DND-41 (cell line): Measurements from ENCODE around the gene KCNMA1.

Experiments
- CTCF ChIP-seq: IDR thresholded peaks from 2 replicates; pipeline ENCODE4 v1.5.1; 2012; ENCODE audit warnings: borderline replicate concordance, low read length, moderate library complexity, mild to moderate bottlenecking; ENCODE audit not compliant: poor library complexity, severe bottlenecking; ENCODE audit errors: extremely low read depth
- EZH2 ChIP-seq: IDR thresholded peaks from 3 replicates; pipeline ENCODE4 v1.6.1; 2012; ENCODE audit warnings: borderline replicate concordance, low read depth, mild to moderate bottlenecking, moderate library complexity, low read length, inconsistent platforms; ENCODE audit not compliant: severe bottlenecking

DNA sequence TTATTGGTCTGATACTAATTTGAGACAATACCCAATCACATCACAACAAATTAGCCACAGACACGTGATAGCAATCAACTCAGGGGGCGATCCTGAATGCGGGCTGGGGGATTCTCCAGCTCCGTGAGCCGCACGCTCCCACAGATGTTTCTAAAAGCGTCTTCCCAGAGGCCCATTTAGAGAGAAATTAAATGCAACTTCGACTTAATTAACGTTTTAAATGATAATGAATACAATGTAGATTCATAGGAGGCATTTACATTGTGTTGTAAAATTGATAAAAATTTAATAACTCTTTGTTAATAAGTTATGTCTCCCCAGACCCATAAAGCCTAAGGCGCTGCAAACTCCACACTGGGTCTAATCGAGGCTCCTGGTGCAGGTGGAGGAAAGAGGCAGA lies 642.6 kb downstream of the KCNMA1 start:
- TF ChIP-seq CTCF (no peak), EZH2 (no peak)
